Immature natural killer cell (primary cell): ENCODE data around the gene ADSL. TPM values are rescaled to one million over a fixed set of nuclear protein-coding genes. Genes with fewer than 3 reads are reported as not detected.

Experiments used
- DNase-seq, 3 donors: peaks; one replicate each; pipeline ENCODE4 v3.0.0; 2022; ENCODE audit warnings: mixed read lengths in 1 of 3
- H3K27ac Mint-ChIP-seq, 6 donors: one replicate each; pipeline ENCODE4 v1.8.0; 2020; ENCODE audit warnings: mixed read lengths in 6 of 6, mild to moderate bottlenecking in 5 of 6, inconsistent platforms in 4 of 6, moderate library complexity in 3 of 6
- H3K27me3 Mint-ChIP-seq, 3 donors: one replicate each; pipeline ENCODE4 v1.8.0; 2020 to 2021; ENCODE audit warnings: low read depth in 3 of 3, mild to moderate bottlenecking in 3 of 3, mixed read lengths in 3 of 3, moderate library complexity in 3 of 3, inconsistent platforms in 1 of 3
- H3K36me3 Mint-ChIP-seq, 3 donors: one replicate each; pipeline ENCODE4 v1.8.0; 2020; ENCODE audit warnings: mixed read lengths in 3 of 3, inconsistent platforms in 2 of 3, mild to moderate bottlenecking in 2 of 3
- H3K4me1 Mint-ChIP-seq, 2 donors: one replicate each; pipeline ENCODE4 v1.8.0; 2020; ENCODE audit warnings: inconsistent platforms in 2 of 2, mild to moderate bottlenecking in 2 of 2, mixed read lengths in 2 of 2, moderate library complexity in 1 of 2
- H3K4me3 Mint-ChIP-seq, 5 donors: one replicate each; pipeline ENCODE4 v1.8.0; 2020; ENCODE audit warnings: mild to moderate bottlenecking in 5 of 5, mixed read lengths in 5 of 5, inconsistent platforms in 3 of 5, moderate library complexity in 3 of 5
- H3K9me3 Mint-ChIP-seq, 6 donors: one replicate each; pipeline ENCODE4 v1.8.0; 2020; ENCODE audit warnings: mild to moderate bottlenecking in 6 of 6, mixed read lengths in 6 of 6, inconsistent platforms in 4 of 6, moderate library complexity in 3 of 6
- polyA plus RNA-seq, 3 donors: library from polyadenylated mRNA; unstranded; fragments of 300-500 nt; fragmentation: Illumina TruSeq; gene quantifications; one replicate each; pipeline ENCODE4 v1.2.3, GENCODE V29; 2021

ADSL gene
- polyA plus RNA-seq, 3 donors from 2014 or later = 57.5 to 59.7 (median 59.3) TPM

DNA sequence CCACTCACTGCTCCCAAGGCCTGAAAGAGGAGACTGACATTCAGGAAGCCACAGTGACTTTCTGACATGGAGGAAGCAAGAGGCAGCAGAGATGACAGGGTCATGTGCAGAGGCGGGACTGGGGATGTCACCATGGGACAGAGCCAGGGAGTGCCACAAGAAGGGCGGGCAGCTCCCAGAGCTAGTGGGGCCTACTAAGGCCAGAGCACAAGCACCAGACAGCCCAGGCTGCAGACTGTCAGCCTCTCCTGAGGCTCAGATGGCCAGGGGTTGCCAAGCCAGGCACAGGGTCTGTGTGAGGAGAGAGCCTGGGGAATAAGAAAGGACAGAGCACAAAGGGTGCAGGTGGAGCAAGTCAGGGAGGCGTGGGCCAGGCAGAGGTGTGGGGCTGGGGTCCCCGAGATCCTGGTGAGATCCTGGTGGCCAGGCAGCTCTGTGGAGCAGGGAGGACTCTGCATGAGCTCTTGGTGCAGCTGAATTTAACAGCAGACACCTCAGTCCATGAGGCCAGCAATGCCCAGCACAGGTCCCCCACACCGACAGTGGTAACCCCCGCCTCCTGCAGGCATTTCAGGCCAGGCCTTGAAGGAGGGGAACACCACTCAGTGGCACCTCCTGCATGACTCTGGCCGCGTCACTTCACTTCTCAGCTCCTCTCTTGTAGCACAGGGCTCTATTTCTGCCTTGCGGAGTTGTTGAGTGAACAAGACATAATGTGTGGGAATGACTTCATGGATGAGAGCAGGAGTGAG, 76.4 kb downstream of the ADSL start:
- Mint-ChIP-seq H3K4me1 (peaks cover 4 to 20% of the 10 kb centered on the region in 2 donors), H3K4me3 (no peak overlapping the region), H3K9me3 (no peaks in the 10 kb centered on the region), H3K27me3 (peaks cover 3 to 11% (median 7%) of the 10 kb centered on the region in 3 donors), H3K36me3 (peaks cover 22 to 41% (median 25%) of the 10 kb centered on the region in 3 donors), H3K27ac (peak overlapping the region in 4 of 6 donors; percentile 18 to 80 (median 66))
- no peak for DNase-seq

GRCh38 chr22:40423310-40423688, 77.0 kb downstream of the ADSL start:
- H3K4me1 Mint-ChIP-seq = peaks cover 4 to 20% of the 10 kb centered on the region in 2 donors
- H3K27me3 Mint-ChIP-seq = peaks cover 3 to 11% (median 7%) of the 10 kb centered on the region in 3 donors
- no peak for DNase-seq
- H3K4me3 Mint-ChIP-seq = no peak overlapping the region
- H3K27ac Mint-ChIP-seq = peak overlapping the region in 3 of 6 donors; percentile 18 to 76 (median 49)
- no peaks in the 10 kb centered on the region for H3K9me3 Mint-ChIP-seq
- H3K36me3 Mint-ChIP-seq = peaks cover 22 to 42% (median 25%) of the 10 kb centered on the region in 3 donors

DNA sequence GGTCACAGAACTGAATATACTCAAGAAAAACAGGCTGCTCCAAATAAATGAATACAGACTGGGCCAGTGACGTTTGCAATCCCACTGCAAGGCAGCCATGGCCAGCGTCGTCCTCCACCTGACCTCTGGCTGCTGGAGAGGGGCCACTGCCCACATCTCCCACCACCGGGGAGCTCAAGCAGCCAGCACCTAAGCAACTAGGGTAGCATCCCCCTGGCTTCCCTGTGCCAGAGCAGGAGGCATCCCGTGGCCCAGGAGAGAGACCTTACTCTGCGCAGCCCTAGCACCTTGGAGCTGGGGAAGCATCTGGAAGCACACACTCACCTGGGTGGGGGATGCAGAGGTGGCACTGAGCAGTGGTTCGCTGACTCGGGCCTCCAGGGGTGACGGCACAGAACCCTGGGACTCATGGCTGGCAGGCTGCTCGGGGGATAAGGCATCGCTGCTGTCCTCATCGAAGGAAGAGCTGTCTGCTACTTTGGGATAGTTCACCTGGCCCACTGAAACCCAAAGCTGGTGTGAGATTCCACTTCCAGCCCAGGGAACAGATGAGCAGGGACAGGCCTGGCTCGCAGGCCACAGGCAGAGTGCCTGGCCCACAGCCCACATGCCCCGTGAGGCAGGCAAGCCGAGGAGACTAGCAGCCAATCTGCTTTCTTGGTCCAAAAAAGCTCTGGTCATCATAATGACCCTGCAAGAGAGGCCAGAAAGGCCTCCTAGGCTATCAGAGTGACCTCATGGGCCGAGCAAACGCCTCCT, 77.8 kb downstream of the ADSL start:
- no peak for DNase-seq

GRCh38 chr22:40425082-40425481, 78.8 kb downstream of the ADSL start:
- peaks cover 29 to 58% (median 36%) of the 10 kb centered on the region in 3 donors for H3K36me3 Mint-ChIP-seq
- peaks cover 3 to 12% (median 7%) of the 10 kb centered on the region in 3 donors for H3K27me3 Mint-ChIP-seq
- no peak overlapping the region for H3K4me3 Mint-ChIP-seq
- peaks cover 8 to 20% of the 10 kb centered on the region in 2 donors for H3K4me1 Mint-ChIP-seq
- no peaks in the 10 kb centered on the region for H3K9me3 Mint-ChIP-seq
- DNase-seq = no peak
- H3K27ac Mint-ChIP-seq = peak overlapping the region in 2 of 6 donors; percentile 15 to 42

More for the DNA sequence above, 77.8 kb downstream of the ADSL start:
- Mint-ChIP-seq H3K4me3 (no peak overlapping the region), H3K4me1 (peaks cover 8 to 20% of the 10 kb centered on the region in 2 donors), H3K9me3 (no peaks in the 10 kb centered on the region), H3K36me3 (peaks cover 28 to 48% (median 30%) of the 10 kb centered on the region in 3 donors), H3K27me3 (peaks cover 3 to 11% (median 7%) of the 10 kb centered on the region in 3 donors), H3K27ac (peak overlapping the region in 1 of 6 donors; percentile 15)

DNA sequence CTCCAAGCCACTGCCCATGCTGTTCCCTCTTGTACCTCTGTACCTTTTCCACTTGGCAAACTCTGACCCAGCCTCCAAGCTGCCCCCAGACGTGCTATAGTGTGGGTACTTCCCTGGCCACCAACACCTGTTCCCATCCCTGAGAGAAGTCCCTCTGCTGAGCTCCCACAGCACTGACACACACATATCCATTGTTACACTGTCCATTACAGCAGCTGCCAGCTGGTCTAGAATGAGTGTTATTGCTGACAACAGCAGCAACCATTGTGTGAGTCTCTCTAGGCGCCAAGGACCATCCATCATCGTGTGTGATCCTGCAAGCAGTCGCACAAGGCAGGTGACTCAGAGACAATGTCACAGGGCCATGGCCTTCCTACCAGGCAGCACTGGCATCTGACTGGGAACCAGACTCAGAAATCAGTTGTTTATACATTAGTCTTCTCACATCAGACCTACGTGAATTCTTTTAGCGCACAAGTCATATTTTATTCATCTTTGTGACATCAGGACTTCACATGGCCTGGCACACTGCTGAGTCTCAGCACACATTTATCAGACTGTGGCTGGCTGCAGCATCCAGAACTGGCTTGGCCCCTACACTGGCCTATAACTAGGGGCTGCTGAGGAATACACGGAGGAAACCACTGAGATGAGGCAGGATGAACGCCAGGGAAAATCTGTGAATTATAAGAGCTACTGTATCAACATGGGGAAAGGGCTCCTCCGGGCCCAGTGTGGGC, 80.5 kb downstream of the ADSL start:
- peaks cover 23 to 62% (median 35%) of the 10 kb centered on the region in 3 donors for H3K36me3 Mint-ChIP-seq
- no peak for DNase-seq
- no peaks in the 10 kb centered on the region for H3K9me3 Mint-ChIP-seq
- peaks cover 1 to 14% (median 7%) of the 10 kb centered on the region in 3 donors for H3K27me3 Mint-ChIP-seq
- no peak overlapping the region for H3K4me3 Mint-ChIP-seq
- H3K4me1 Mint-ChIP-seq = peaks cover 8 to 15% of the 10 kb centered on the region in 2 donors
- H3K27ac Mint-ChIP-seq = peak overlapping the region in 3 of 6 donors; percentile 8 to 61 (median 51)

DNA sequence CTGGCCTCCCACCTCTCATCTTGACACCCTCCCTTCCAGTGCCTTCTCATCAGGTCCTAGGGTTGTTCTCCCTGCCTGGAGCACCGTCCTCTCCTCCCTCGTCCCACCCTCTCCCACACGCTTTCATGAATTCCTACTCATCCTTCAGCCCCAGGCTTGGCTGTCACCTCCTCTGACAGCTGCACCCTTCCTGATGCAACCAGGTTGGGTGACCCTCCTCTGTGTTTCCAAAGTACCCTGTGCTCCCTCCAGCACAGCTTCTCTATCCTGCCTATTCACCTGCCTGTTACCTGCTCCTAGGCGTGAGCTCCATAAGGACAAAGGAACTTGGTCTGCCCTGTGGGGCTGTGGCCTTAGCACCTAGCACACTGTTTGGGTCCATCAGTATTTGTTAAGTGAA, 82.5 kb downstream of the ADSL start:
- peaks cover 18 to 48% (median 22%) of the 10 kb centered on the region in 3 donors for H3K36me3 Mint-ChIP-seq
- DNase-seq = no peak
- no peaks in the 10 kb centered on the region for H3K9me3 Mint-ChIP-seq
- H3K4me3 Mint-ChIP-seq = no peak overlapping the region
- H3K27me3 Mint-ChIP-seq = peaks cover 0 to 14% (median 3%) of the 10 kb centered on the region in 3 donors
- H3K4me1 Mint-ChIP-seq = peaks cover 6 to 8% of the 10 kb centered on the region in 2 donors
- H3K27ac Mint-ChIP-seq = peak overlapping the region in 1 of 6 donors; percentile 20

DNA sequence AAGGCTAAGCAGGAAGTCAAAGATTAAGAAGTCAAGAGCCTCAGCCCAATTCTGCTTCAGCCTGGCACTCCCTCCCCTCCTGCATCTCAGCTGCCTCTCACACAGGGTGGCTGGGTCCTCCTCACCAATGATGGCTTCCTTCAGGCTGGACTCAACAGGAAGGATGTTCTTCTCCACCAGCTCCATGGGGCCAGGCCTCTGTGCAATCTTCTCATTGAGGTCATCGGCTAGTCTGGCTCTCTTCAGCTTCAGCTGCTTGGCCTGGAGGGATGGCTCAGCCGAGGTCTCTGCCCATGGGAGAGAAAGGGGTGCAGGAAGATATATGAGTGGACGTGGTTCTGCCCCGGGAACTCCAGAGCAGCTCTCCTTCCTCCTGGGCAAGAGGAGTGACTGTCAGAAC, 83.2 kb downstream of the ADSL start:
- H3K4me3 Mint-ChIP-seq = no peak overlapping the region
- peak overlapping the region in 1 of 6 donors; percentile 6 for H3K27ac Mint-ChIP-seq
- H3K36me3 Mint-ChIP-seq = peaks cover 18 to 52% (median 22%) of the 10 kb centered on the region in 3 donors
- H3K9me3 Mint-ChIP-seq = no peaks in the 10 kb centered on the region
- peaks cover 6 to 8% of the 10 kb centered on the region in 2 donors for H3K4me1 Mint-ChIP-seq
- peaks cover 0 to 14% (median 3%) of the 10 kb centered on the region in 3 donors for H3K27me3 Mint-ChIP-seq
- DNase-seq = no peak

- DNase-seq = no peak
- Mint-ChIP-seq H3K27ac (peak overlapping the region in 2 of 6 donors; percentile 23 to 32), H3K27me3 (peaks cover 0 to 6% (median 0%) of the 10 kb centered on the region in 3 donors), H3K4me3 (no peak overlapping the region), H3K4me1 (peaks cover 16 to 18% of the 10 kb centered on the region in 2 donors), H3K36me3 (peaks cover 14 to 49% (median 22%) of the 10 kb centered on the region in 3 donors), H3K9me3 (no peaks in the 10 kb centered on the region)
Measured at GRCh38 chr22:40430991-40431390, 84.7 kb downstream of the ADSL start.

GRCh38 chr22:40432157-40432556, 85.9 kb downstream of the ADSL start:
- DNase-seq = no peak
- Mint-ChIP-seq H3K27ac (peak overlapping the region in 1 of 6 donors; percentile 49), H3K9me3 (no peaks in the 10 kb centered on the region), H3K4me1 (peaks cover 23 to 26% of the 10 kb centered on the region in 2 donors), H3K27me3 (peaks cover 0 to 3% (median 0%) of the 10 kb centered on the region in 3 donors), H3K36me3 (peaks cover 10 to 41% (median 16%) of the 10 kb centered on the region in 3 donors), H3K4me3 (no peak overlapping the region)

- peaks cover 0 to 3% (median 0%) of the 10 kb centered on the region in 3 donors for H3K27me3 Mint-ChIP-seq
- peak overlapping the region in 1 of 6 donors; percentile 49 for H3K27ac Mint-ChIP-seq
Measured at GRCh38 chr22:40432625-40433024, 86.3 kb downstream of the ADSL start.

DNA sequence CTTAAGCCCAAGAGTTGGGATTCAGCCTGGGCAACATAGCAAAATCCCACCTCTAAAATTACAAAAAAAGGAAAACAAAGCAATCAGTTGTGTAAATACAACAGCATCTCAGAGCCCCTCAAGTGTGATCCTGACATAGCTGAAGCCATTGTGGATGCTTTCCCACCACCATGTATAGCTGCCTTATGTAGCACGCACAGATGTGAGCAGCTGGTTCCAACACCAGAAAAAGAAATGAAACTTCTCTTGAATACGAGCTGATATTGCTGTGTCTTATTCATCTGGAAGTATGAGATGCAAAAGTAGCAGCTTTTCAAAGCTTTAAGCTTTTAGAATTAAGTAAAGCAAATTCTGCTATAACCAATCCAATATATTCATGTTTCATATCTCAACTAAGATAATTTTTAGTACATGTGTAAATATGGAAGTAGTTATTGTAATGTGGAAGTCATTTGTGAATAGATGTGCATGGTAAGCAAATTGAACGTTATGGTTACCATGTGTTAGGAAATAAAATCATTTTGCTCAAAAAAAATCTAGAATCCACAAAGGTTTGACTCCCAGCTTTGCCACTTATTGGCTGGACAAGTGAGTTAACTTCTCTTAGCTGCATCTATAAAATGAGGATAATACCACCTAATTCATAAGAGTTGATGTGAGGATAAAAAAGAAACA, 87.3 kb downstream of the ADSL start:
- Mint-ChIP-seq H3K27me3 (peaks cover 0 to 3% (median 0%) of the 10 kb centered on the region in 3 donors), H3K36me3 (peaks cover 9 to 33% (median 16%) of the 10 kb centered on the region in 3 donors), H3K27ac (no peak overlapping the region), H3K9me3 (no peaks in the 10 kb centered on the region), H3K4me3 (no peak overlapping the region), H3K4me1 (peaks cover 37 to 40% of the 10 kb centered on the region in 2 donors)
- no peak for DNase-seq

More at GRCh38 chr22:40432625-40433024, 86.3 kb downstream of the ADSL start:
- Mint-ChIP-seq H3K36me3 (peaks cover 10 to 36% (median 16%) of the 10 kb centered on the region in 3 donors), H3K9me3 (no peaks in the 10 kb centered on the region), H3K4me3 (no peak overlapping the region), H3K4me1 (peaks cover 28 to 30% of the 10 kb centered on the region in 2 donors)
- no peak for DNase-seq

DNA sequence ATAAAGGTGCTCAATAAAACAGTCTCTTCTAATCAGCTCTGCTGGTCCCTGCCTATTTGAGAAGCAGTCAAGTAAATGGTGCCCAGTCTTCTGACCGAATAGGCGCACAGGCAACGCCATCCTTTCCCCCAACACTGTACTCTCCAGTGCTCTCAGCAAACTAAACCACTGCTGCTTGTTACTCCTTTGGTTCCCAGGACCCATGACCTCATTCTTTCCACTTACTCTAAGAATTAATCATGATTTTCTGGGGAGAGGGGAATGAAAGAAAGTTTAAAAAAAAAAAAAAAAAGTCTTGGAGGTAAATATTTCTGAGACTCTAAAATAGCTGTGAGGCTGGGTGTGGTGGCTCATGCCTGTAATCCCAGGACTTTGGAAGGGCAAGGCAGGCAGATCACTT, 87.8 kb downstream of the ADSL start:
- Mint-ChIP-seq H3K36me3 (peaks cover 4 to 27% (median 10%) of the 10 kb centered on the region in 3 donors), H3K4me1 (peaks cover 39 to 41% of the 10 kb centered on the region in 2 donors), H3K27ac (peak overlapping the region in 1 of 6 donors; percentile 50), H3K9me3 (no peaks in the 10 kb centered on the region), H3K4me3 (no peak overlapping the region), H3K27me3 (peaks cover 0 to 3% (median 0%) of the 10 kb centered on the region in 3 donors)
- no peak for DNase-seq
